GM10266 (cell line): ENCODE results near the gene PPL.
"Not testable (repeated sequence)": the region's sequence is repeated elsewhere in the genome, so short reads cannot be mapped to it uniquely, and the experiment has no call there.

Source experiments
- DNase-seq: peaks from one replicate; pipeline ENCODE4 v3.0.0; 2012; ENCODE audit errors: extremely low spot score
- TF ChIP-seq, protein P1 (sequence below): IDR thresholded peaks from 2 replicates; pipeline ENCODE4 v1.5.1; 2012; ENCODE audit warnings: mild to moderate bottlenecking, low read depth; ENCODE audit not compliant: control insufficient read depth, insufficient read depth; ENCODE audit errors: missing control alignments

The PPL gene

GRCh38 chr16:4979164-4979563 lies 42.2 kb upstream of the PPL start:
- no peak for DNase-seq
- TF ChIP-seq, protein P1, sequence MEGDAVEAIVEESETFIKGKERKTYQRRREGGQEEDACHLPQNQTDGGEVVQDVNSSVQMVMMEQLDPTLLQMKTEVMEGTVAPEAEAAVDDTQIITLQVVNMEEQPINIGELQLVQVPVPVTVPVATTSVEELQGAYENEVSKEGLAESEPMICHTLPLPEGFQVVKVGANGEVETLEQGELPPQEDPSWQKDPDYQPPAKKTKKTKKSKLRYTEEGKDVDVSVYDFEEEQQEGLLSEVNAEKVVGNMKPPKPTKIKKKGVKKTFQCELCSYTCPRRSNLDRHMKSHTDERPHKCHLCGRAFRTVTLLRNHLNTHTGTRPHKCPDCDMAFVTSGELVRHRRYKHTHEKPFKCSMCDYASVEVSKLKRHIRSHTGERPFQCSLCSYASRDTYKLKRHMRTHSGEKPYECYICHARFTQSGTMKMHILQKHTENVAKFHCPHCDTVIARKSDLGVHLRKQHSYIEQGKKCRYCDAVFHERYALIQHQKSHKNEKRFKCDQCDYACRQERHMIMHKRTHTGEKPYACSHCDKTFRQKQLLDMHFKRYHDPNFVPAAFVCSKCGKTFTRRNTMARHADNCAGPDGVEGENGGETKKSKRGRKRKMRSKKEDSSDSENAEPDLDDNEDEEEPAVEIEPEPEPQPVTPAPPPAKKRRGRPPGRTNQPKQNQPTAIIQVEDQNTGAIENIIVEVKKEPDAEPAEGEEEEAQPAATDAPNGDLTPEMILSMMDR: no peak

DNA sequence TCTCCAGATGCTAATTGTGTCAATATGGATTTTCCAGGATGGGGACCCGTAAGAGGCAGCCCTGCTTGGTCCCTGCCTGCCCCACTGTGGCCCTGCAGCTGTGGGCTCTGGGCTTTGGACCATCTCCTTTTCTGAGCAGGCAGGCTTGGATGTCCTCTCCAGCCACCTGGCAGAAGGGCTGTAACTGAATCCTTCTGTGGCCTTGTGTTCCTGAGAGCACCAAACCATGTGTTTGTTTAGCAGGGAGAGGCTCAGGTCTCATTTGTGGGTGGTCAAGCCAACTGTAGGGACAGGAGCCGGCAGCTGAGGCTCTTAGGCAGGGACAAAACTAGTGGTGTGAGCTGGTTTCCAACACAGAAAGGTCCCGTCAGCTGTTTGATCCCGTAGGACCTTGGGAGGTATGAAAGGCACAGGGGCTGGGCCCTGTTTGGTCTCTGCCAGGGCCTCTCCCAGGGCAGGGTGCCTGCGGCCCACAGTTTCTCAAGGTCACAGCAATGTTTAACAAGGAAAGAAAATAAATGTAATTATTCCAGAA lies 39.7 kb upstream of the PPL start:
- TF ChIP-seq, protein P1: no peak
- DNase-seq: no peak

DNA sequence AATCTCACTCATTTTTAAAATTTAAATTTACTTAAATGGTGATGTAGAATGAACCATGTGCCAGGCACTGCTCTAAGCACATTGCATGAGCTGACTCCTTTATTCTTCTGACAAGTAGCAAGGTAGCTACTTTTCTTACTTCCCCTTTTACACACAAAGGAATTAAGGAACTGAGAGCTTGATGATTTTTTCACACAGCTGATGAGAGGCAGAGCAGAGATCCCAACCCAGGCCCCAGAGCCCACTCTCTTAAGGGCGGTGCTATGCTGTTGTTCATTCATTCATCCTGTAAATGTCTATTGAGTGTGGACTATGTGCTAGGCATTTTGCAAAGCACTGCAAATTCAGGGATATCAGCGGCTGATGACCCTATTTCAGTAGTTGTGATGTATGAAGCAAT lies 39.1 kb upstream of the PPL start:
- TF ChIP-seq, protein P1: no peak
- peak; percentile 82 for DNase-seq

- DNase-seq: no peak
- TF ChIP-seq, protein P1: no peak
Observed at GRCh38 chr16:4972938-4973587, 36.1 kb upstream of the PPL start.

DNA sequence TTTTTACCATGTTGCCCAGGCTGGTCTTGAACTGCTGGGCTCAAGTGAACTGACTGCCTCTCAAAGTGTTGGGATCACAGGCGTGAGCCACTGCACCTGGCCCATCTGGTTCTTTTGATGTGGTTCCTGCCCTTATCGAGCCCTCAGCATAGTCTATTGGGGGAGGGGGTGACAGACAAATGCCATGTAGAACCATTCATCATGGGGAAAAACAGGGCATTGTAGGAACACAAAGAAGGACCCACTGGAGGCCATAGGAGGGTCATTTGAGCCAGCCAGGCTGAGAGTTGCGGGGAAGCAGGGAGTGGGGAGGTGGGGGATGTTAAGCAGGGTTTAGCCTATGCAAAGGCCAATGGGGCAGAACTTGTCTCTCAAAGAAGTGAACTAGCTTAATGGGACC lies 33.1 kb upstream of the PPL start:
- no peak for DNase-seq
- TF ChIP-seq, protein P1: no peak

DNA sequence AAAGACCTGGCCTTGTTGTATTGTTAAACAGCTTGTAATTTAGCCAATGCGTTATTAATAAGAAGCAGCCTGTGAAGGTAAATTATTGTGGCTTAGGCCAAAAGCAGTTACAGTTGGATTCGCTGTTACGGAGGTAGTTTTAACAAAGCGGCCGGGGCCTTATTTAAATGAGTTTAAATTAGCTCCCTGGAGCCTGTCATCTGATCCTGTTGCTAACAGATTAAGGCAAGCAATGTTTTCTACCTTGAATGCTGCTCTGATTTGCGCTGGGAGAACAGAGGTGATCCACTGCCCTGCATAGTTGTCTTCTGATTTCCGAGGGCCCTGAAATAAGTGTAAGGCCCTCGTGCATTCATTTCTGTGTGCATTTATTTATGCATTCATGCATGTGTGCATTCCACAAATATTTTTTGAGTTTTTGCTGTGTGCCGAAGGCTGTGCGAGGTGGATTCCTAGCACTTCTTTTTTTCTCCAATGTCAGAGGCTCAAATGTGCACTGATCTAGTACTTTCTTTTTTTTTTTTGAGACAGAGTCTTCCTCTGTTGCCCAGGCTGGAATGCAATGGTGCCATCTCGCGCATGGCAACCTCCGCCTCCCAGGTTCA lies 32.0 kb upstream of the PPL start:
- TF ChIP-seq, protein P1: no peak

GRCh38 chr16:4968278-4968677 lies 31.3 kb upstream of the PPL start:
- DNase-seq: not testable (repeated sequence)

More for the DNA sequence above, 32.0 kb upstream of the PPL start:
- no peak for DNase-seq
